ENCODE results near the gene ACACA.
A peak's percentile ranks its signal among the peaks of the same experiment; 100 is the strongest.

- TF ChIP-seq SNAI2 (CRISPR knock-in tag; IDR thresholded peaks at IDR 0.05) (no peak), PATZ1 (CRISPR knock-in tag; IDR thresholded peaks at IDR 0.05; ENCODE audit: borderline replicate concordance) (no peak), ZNF565 (CRISPR knock-in tag; conservative IDR thresholded peaks at IDR 0.05; ENCODE audit: low read depth) (no peak), ZC3H10 (CRISPR knock-in tag; IDR thresholded peaks at IDR 0.05) (no peak), ZFP3 (CRISPR knock-in tag; IDR thresholded peaks at IDR 0.05) (peak; percentile 57; the same call in 1 of the 2 replicates), ISL1 (CRISPR knock-in tag; IDR thresholded peaks at IDR 0.05) (no peak), ZNF70 (CRISPR knock-in tag; IDR thresholded peaks at IDR 0.05) (no peak), CSRNP3 (CRISPR knock-in tag; IDR thresholded peaks at IDR 0.05) (no peak), ZNF8 (CRISPR knock-in tag; IDR thresholded peaks at IDR 0.05) (no peak), CREB5 (CRISPR knock-in tag; IDR thresholded peaks at IDR 0.05; ENCODE audit: low read depth) (no peak)
Measured at GRCh38 chr17:37406635-37407461, at the start of gene ACACA, which contains the start of gene TADA2A.
